Measurements from ENCODE around the gene CACNA1F. TPM values are rescaled to one million over a fixed set of nuclear protein-coding genes. Genes with fewer than 3 reads are reported as not detected.

CACNA1F gene
- total RNA-seq, 1 experiment from 2014 or later = 0.05 TPM

DNA sequence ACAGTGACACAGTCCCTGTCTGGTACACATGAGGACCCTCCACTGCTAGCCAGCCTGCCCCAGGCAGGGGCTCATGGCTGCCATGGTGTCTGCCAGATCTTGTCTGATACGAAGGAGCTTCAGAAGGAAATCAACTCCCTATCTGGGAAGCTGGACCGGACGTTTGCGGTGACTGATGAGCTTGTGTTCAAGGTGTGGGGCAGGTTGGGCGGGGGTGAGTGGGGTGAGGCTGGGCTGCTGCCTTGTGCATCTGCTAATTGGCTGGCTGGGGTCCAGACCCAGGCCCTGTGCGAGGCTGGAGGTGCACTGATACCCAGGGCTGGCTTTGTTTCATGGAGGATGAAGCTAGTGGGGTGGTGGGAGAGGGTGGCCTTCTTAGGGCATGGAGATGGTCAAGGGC lies 15.9 kb upstream of the CACNA1F start:
- Mint-ChIP-seq H3K9me3 (ENCODE audit: unreplicated experiment) (no peaks in the 10 kb centered on the region), H3K36me3 (ENCODE audit: insufficient read depth, unreplicated experiment) (peaks cover 10% of the 10 kb centered on the region)

DNA sequence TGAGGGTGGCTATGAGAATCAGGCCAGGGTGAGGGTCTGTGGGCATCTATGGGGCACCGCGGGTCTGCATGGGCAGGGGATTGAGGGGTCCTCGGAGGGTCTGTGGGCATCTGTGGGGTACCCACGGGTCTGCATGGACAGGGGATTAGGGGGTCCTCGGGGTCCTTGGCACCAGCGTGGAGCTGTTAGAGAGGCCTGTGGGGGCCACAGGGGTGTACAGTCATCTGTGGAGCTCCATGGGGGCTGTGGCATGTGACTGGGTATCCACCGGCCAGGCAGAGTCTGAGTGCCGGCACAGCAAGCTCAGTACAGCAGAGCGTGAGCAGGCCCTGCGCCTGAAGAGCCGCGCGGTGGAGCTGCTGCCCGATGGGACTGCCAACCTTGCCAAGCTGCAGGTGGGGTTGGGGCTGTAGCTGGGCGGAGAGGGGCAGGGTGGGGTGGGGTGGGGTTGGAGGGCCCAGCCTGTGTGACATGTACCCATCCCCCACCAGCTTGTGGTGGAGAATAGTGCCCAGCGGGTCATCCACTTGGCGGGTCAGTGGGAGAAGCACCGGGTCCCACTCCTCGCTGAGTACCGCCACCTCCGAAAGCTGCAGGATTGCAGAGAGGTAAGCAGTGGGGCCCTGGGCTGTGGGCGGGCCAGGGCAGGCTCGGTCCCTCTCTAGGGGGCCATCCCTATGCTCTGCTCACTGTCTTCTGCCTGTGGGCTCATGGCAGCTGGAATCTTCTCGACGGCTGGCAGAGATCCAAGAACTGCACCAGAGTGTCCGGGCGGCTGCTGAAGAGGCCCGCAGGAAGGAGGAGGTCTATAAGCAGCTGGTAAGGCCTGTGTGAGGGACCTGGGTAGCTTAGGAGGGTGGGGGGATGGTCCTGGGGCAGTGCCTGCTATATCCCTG lies 15.0 kb upstream of the CACNA1F start:
- no peak overlapping the region for H3K4me3 ChIP-seq (ENCODE audit: low read depth, low read length)
- Mint-ChIP-seq H3K4me3 (ENCODE audit: unreplicated experiment) (no peak overlapping the region), H3K4me1 (ENCODE audit: low read depth, unreplicated experiment) (no peaks in the 10 kb centered on the region), H3K27me3 (ENCODE audit: insufficient read depth, unreplicated experiment) (no peaks in the 10 kb centered on the region), H3K9me3 (ENCODE audit: unreplicated experiment) (no peaks in the 10 kb centered on the region), H3K36me3 (ENCODE audit: insufficient read depth, unreplicated experiment) (peaks cover 10% of the 10 kb centered on the region), H3K27ac (ENCODE audit: unreplicated experiment) (no peak overlapping the region)
- H3K9me3 ChIP-seq = no peaks in the 10 kb centered on the region
- no peaks in the 10 kb centered on the region for H3K4me1 ChIP-seq
- DNase-seq = no peak
- intact Hi-C loops (cut with micrococcal nuclease; ENCODE audit: unreplicated experiment) = no loop called here
- ChIA-PET POLR2A (no interaction called here), CTCF (interaction anchor here (0.6 kb wide), 1 partner anchor 667 kb away, joined by 4 read pairs; no protein-coding TSS in a partner anchor)
- no TSS peak for BruUV-seq (replicated peaks)
- H3K27me3 ChIP-seq (replicated peaks; ENCODE audit: control insufficient read depth, insufficient read depth, low read length) = no peaks in the 10 kb centered on the region
- TF ChIP-seq, protein P1, sequence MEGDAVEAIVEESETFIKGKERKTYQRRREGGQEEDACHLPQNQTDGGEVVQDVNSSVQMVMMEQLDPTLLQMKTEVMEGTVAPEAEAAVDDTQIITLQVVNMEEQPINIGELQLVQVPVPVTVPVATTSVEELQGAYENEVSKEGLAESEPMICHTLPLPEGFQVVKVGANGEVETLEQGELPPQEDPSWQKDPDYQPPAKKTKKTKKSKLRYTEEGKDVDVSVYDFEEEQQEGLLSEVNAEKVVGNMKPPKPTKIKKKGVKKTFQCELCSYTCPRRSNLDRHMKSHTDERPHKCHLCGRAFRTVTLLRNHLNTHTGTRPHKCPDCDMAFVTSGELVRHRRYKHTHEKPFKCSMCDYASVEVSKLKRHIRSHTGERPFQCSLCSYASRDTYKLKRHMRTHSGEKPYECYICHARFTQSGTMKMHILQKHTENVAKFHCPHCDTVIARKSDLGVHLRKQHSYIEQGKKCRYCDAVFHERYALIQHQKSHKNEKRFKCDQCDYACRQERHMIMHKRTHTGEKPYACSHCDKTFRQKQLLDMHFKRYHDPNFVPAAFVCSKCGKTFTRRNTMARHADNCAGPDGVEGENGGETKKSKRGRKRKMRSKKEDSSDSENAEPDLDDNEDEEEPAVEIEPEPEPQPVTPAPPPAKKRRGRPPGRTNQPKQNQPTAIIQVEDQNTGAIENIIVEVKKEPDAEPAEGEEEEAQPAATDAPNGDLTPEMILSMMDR (IDR thresholded peaks at IDR 0.05; ENCODE audit: insufficient read depth in 1 of 2, low read depth in 1 of 2, low read length in 1 of 2, severe bottlenecking in 1 of 2, unreplicated experiment in 1 of 2) = no peak
- no peaks in the 10 kb centered on the region for H3K36me3 ChIP-seq (ENCODE audit: control insufficient read depth, insufficient read depth, low read length)

More for the DNA sequence above, 15.9 kb upstream of the CACNA1F start:
- Histone ChIP-seq H3K36me3 (ENCODE audit: control insufficient read depth, insufficient read depth, low read length) (no peaks in the 10 kb centered on the region), H3K9me3 (no peaks in the 10 kb centered on the region), H3K4me1 (no peaks in the 10 kb centered on the region), H3K27me3 (replicated peaks; ENCODE audit: control insufficient read depth, insufficient read depth, low read length) (no peaks in the 10 kb centered on the region), H3K4me3 (ENCODE audit: low read depth, low read length) (no peak overlapping the region)
- ChIA-PET CTCF (interaction anchor here (0.6 kb wide), 1 partner anchor 666 kb away, joined by 4 read pairs; no protein-coding TSS in a partner anchor), POLR2A (interaction anchor here (0.5 kb wide), 1 partner anchor 9 kb away, joined by 3 read pairs; no protein-coding TSS in a partner anchor)
- Mint-ChIP-seq H3K4me1 (ENCODE audit: low read depth, unreplicated experiment) (no peaks in the 10 kb centered on the region), H3K27ac (ENCODE audit: unreplicated experiment) (no peak overlapping the region), H3K4me3 (ENCODE audit: unreplicated experiment) (no peak overlapping the region), H3K27me3 (ENCODE audit: insufficient read depth, unreplicated experiment) (no peaks in the 10 kb centered on the region)
- no TSS peak for BruUV-seq (replicated peaks)
- intact Hi-C loops (cut with micrococcal nuclease; ENCODE audit: unreplicated experiment) = no loop called here
- DNase-seq = no peak
- TF ChIP-seq, protein P1 (IDR thresholded peaks at IDR 0.05; ENCODE audit: insufficient read depth in 1 of 2, low read depth in 1 of 2, low read length in 1 of 2, severe bottlenecking in 1 of 2, unreplicated experiment in 1 of 2) = no peak

DNA sequence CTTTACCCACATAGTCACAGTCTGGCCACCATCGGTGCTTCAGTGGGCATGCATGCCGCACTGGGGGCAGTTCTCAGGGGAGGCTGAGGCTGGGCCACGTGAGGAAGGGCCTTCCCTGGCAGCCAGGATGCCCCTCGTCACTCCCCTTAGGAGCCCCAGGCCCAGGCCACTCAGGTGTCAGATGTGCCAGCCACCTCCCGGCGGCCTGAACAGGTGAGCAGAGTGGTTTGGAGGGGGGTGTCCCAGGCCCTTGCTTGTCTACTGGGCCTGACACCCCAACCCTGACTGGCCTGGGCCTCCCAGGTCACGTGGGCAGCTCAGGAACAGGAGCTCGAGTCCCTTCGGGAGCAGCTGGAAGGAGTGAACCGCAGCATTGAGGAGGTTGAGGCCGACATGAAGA lies 14.2 kb upstream of the CACNA1F start:
- ChIA-PET CTCF (no interaction called here), POLR2A (no interaction called here)
- H3K27ac Mint-ChIP-seq (ENCODE audit: unreplicated experiment) = no peak overlapping the region
- intact Hi-C loops (cut with micrococcal nuclease; ENCODE audit: unreplicated experiment) = no loop called here
- Histone ChIP-seq H3K9me3 (no peaks in the 10 kb centered on the region), H3K4me3 (ENCODE audit: low read depth, low read length) (no peak overlapping the region), H3K27me3 (replicated peaks; ENCODE audit: control insufficient read depth, insufficient read depth, low read length) (no peaks in the 10 kb centered on the region), H3K4me1 (no peaks in the 10 kb centered on the region), H3K36me3 (ENCODE audit: control insufficient read depth, insufficient read depth, low read length) (no peaks in the 10 kb centered on the region)
- no peak for DNase-seq
- BruUV-seq (replicated peaks) = no TSS peak
- TF ChIP-seq, protein P1 (IDR thresholded peaks at IDR 0.05; ENCODE audit: insufficient read depth in 1 of 2, low read depth in 1 of 2, low read length in 1 of 2, severe bottlenecking in 1 of 2, unreplicated experiment in 1 of 2) = no peak
- H3K27me3 Mint-ChIP-seq (ENCODE audit: insufficient read depth, unreplicated experiment) = no peaks in the 10 kb centered on the region
- H3K4me3 Mint-ChIP-seq (ENCODE audit: unreplicated experiment) = no peak overlapping the region
- peaks cover 10% of the 10 kb centered on the region for H3K36me3 Mint-ChIP-seq (ENCODE audit: insufficient read depth, unreplicated experiment)
- H3K4me1 Mint-ChIP-seq (ENCODE audit: low read depth, unreplicated experiment) = no peaks in the 10 kb centered on the region
- H3K9me3 Mint-ChIP-seq (ENCODE audit: unreplicated experiment) = no peaks in the 10 kb centered on the region
